Psoas muscle (tissue), 8 donors: ENCODE data around the gene GDF15. TPM values are rescaled to one million over a fixed set of nuclear protein-coding genes. Genes with fewer than 3 reads are reported as not detected.

ENCODE experiments used
- ATAC-seq, 4 donors: fragments of 200-7000 bp; cut with Tn5 transposase; one replicate each; pipeline ENCODE4 v1.9.1; 2020; ENCODE audit warnings: moderate library complexity in 3 of 4, mild to moderate bottlenecking in 2 of 4
- DNase-seq, 2 donors: peaks; one replicate each; pipeline ENCODE4 v3.0.0-alpha.2; 2020
- H3K27ac ChIP-seq: fragments of 200-600 bp; one replicate; pipeline ENCODE4 v1.8.0; 2022
- H3K27me3 ChIP-seq, 3 donors: fragments of 200-600 bp in 1 of 3; one replicate each; pipeline versions ENCODE4 v1.6.1 to v1.8.0; 2013 to 2022; ENCODE audit warnings: low read length in 2 of 3, mild to moderate bottlenecking in 2 of 3, moderate library complexity in 1 of 3; ENCODE audit not compliant: insufficient read depth in 3 of 3
- H3K36me3 ChIP-seq, 2 donors: fragments of 200-600 bp in 1 of 2; one replicate each; pipeline versions ENCODE4 v1.6.1 to v1.8.0; 2013 to 2022; ENCODE audit warnings: low read depth in 1 of 2, mild to moderate bottlenecking in 1 of 2, moderate library complexity in 1 of 2; ENCODE audit not compliant: insufficient read depth in 1 of 2
- H3K4me1 ChIP-seq: fragments of 200-600 bp; one replicate; pipeline ENCODE4 v1.8.0; 2022
- H3K4me3 ChIP-seq: fragments of 200-600 bp; one replicate; pipeline ENCODE4 v1.8.0; 2022; ENCODE audit warnings: mild to moderate bottlenecking
- H3K9me3 ChIP-seq: fragments of 200-600 bp; one replicate; pipeline ENCODE4 v1.8.0; 2022
- WGBS, 3 donors: extraction: QIAGEN DNeasy Blood & Tissue Kit; methylation state at CpG; one replicate each; pipeline versions ENCODE4 v1.1.6 to v1.1.7; 2013; 5-methylcytosine and 5-hydroxymethylcytosine counted together
- intact Hi-C, 2 donors: fragments of 100-400 bp; cut with DNase I; formaldehyde crosslinking; loops; one replicate each; pipeline versions ENCODE4 v1.11.0 to v1.14.2; 2022
- polyA plus RNA-seq, 3 donors: library from polyadenylated mRNA; stranded (reverse); fragments of 200-250 nt; gene quantifications; one replicate each; pipeline ENCODE4 v1.2.3, GENCODE V29; 2013
- total RNA-seq, 4 donors: library from RNA; stranded (reverse); fragmentation: NEBNext Ultra II Directional in 2 of 4; extraction: Animal tissue kit (Norgen Biotek cat#: 25700) in 2 of 4; gene quantifications; one replicate each; pipeline versions ENCODE4 v1.2.1 to v1.2.4, GENCODE V29; 2021 to 2023
- TF ChIP-seq, protein P1 (sequence below): fragments of 200-600 bp; IDR thresholded peaks from one replicate; pipeline ENCODE4 v1.8.0; 2022; ENCODE audit warnings: antibody characterized with exemption
- donor health status: healthy with polysubstance abuse.
- donor health status: DM: no; HTN: no; CAD: no; lungs with moderate emphysema.
- donor health status: Bipolar disorder and iron deficiency.
- donor health status: healthy.
- donor health status: DM: yes; HTN: yes; CAD: no.
- donor health status: DM: no; HTN: no; CAD: no.
- donor health status: DM: no; HTN: no; CAD: no.
- donor health status: DM: yes; HTN: yes; CAD: no.

GDF15 gene
- total and polyA plus RNA-seq, 7 donors, result 0.27 to 37.1 (median 0.99) TPM

DNA sequence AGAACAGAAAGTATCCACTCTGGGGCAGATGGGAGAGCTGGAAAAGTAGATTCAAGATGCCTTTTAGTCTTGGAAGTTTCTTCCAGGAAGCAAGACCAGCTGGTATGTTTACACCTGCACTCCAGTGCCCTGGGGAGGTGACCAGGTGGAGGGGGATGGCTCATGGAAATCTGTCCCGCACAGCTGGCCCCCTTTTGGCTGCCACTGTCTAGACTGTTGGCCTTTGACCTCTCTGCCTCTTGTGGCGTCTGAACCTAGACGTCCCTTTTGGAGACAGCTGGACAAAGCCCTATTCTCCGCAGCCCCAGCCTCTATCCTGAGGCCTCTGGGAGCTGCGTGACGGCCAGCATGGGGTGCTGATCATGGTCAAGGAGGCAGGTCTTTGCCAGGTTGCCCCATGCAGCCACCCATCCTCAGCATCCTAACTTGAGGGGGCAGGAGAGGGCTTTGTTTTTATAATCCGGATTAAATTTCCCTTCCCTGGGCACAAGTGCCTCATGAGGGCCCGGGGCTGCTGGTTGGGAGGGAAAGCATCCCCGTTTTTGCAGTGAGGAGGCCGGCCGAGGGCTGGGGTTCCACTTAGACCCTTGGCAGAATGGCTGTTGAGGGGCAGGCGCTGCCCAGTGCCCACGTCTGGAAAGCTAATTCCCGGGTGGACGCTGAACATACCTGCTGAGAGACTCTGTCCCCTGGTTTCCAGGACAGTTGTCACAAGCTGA lies 17.3 kb upstream of the GDF15 start:
- DNase-seq, result no peak
- TF ChIP-seq, protein P1, sequence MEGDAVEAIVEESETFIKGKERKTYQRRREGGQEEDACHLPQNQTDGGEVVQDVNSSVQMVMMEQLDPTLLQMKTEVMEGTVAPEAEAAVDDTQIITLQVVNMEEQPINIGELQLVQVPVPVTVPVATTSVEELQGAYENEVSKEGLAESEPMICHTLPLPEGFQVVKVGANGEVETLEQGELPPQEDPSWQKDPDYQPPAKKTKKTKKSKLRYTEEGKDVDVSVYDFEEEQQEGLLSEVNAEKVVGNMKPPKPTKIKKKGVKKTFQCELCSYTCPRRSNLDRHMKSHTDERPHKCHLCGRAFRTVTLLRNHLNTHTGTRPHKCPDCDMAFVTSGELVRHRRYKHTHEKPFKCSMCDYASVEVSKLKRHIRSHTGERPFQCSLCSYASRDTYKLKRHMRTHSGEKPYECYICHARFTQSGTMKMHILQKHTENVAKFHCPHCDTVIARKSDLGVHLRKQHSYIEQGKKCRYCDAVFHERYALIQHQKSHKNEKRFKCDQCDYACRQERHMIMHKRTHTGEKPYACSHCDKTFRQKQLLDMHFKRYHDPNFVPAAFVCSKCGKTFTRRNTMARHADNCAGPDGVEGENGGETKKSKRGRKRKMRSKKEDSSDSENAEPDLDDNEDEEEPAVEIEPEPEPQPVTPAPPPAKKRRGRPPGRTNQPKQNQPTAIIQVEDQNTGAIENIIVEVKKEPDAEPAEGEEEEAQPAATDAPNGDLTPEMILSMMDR, result no peak
- Histone ChIP-seq H3K36me3 (peaks cover 0 to 2% of the 10 kb centered on the region in 2 donors), H3K27ac (peak overlapping the region; percentile 4), H3K4me1 (peaks cover 10% of the 10 kb centered on the region), H3K27me3 (no peaks in the 10 kb centered on the region), H3K9me3 (no peaks in the 10 kb centered on the region), H3K4me3 (no peak overlapping the region)
- whole genome bisulfite sequencing, 3 donors, result 73 to 81% (median 77%) methylated on average over 15 of the region's 15 CpGs
- intact Hi-C loops, result no loop called here
- ATAC-seq, result no peak

DNA sequence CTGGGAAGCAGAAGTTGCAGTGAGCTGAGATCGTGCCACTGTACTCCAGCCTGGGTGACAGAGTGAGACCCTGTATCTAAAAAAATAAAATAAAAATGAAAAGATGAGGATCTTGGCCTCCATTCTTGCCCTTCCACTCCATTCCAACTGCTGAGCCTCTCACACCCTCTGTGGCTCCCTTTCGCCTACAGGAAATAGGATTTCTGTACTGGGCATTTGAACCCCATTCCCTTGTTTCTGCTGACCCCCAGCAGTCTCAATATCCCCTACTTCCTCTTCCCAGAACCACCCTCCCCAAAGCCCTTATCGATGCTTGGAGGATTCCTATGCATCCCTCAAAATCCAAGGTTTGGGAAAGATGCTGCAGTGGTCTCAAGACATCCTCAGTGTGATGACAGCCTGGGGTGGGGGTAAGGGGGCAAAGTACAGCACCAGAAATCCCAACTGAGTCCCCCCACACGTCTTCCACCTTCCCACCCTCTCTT lies 12.5 kb upstream of the GDF15 start:
- Histone ChIP-seq H3K27ac (peak overlapping the region; percentile 85), H3K4me1 (peaks cover 17% of the 10 kb centered on the region), H3K4me3 (no peak overlapping the region), H3K27me3 (no peaks in the 10 kb centered on the region), H3K36me3 (no peaks in the 10 kb centered on the region), H3K9me3 (no peaks in the 10 kb centered on the region)
- ATAC-seq (no peak), DNase-seq (no peak)
- 61 to 67% (median 66%) methylated on average over 4 of the region's 4 CpGs for WGBS, 3 donors
- intact Hi-C loops, result no loop called here
- TF ChIP-seq, protein P1, result no peak

DNA sequence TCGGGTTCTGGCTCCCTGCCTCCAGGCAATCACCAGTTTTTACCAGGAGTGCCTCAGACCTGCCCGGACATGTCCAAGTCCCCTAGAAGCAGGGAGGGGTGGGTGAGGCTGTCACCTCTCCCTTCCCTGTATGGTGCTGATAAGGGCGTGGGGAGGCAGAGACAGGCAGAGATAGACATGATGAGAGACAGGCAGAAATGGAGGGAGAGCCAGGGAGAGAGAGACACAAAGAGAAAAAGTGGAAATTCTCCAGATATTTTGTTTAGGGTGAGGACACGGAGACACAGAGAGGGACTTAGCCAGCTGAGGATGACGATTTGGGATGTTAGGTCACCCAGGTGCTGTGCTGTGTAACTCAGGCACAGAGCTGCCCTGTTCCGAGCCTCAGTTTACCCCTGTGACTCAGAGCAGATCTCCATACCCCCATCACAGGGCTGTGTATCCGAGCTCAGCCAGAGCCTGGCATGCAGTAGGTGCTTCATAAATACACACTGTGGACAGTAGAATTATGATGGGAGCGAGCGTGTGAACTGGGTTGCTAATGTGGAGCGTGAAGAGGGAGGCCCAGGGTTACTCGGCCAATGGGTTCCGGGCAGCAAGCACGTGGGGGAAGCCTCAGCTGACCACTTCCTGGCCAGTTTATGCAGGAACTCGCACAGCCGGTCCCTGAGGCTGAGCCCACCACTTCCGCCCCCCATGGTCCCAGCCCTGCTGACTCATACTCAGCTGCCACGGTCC lies 11.9 kb upstream of the GDF15 start:
- Histone ChIP-seq H3K4me3 (peak overlapping the region; percentile 18), H3K9me3 (no peaks in the 10 kb centered on the region), H3K27me3 (no peaks in the 10 kb centered on the region), H3K36me3 (no peaks in the 10 kb centered on the region), H3K27ac (peak overlapping the region; percentile 85), H3K4me1 (peaks cover 17% of the 10 kb centered on the region)
- TF ChIP-seq, protein P1, result no peak
- 18 to 29% (median 21%) methylated on average over 17 of the region's 17 CpGs for WGBS, 3 donors
- ATAC-seq (peak; percentile 94 to 97 (median 96)), DNase-seq (peak; percentile 94 to 97)
- intact Hi-C loops, result no loop called here

DNA sequence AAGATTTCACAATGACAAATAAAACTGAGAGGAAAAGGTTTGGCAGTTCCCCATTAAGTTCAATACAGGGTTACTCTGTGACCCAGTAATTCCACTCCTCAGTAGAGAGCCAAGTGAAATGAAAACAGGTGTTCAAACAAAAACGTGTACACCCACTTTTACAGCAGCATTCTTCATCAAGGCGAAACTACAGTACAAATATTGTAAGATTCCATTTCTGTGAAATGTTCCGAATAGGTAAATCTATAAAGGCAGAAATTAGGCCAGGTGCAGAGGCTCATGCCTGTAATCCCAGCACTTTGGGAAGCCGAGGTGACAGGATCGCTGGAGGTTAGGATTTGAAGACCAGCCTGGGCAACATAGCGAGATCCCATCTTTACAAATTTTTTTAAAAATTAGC lies 8.9 kb upstream of the GDF15 start:
- TF ChIP-seq, protein P1, result no peak
- intact Hi-C loops, result no loop called here
- Histone ChIP-seq H3K9me3 (no peaks in the 10 kb centered on the region), H3K4me3 (no peak overlapping the region), H3K27me3 (no peaks in the 10 kb centered on the region), H3K27ac (no peak overlapping the region), H3K36me3 (no peaks in the 10 kb centered on the region), H3K4me1 (peaks cover 30% of the 10 kb centered on the region)
- 74 to 76% (median 76%) methylated on average over 6 of the region's 6 CpGs for WGBS, 3 donors
- DNase-seq, result no peak
- no peak for ATAC-seq
